Measurements from ENCODE around the gene C14orf132. TPM values are rescaled to one million over a fixed set of nuclear protein-coding genes. Genes with fewer than 3 reads are reported as not detected.
"Not testable (repeated sequence)": the region's sequence is repeated elsewhere in the genome, so short reads cannot be mapped to it uniquely, and the experiment has no call there.

The C14orf132 gene
- polyA plus RNA-seq, 1 donor (not counting 4 experiments of a cell fraction or from before 2014, with no cell fraction given), result 1.3 TPM

- no peaks in the 10 kb centered on the region for H3K9me3 ChIP-seq (ENCODE audit: control insufficient read depth, low read depth, low read length)
- peaks cover 6% of the 10 kb centered on the region for H3K27me3 ChIP-seq (ENCODE audit: control insufficient read depth, extremely low read depth, insufficient read depth, low read length)
- FAIRE-seq (no peak), DNase-seq (ENCODE audit: low read depth, low spot score) (no peak)
- no peak overlapping the region for H3K4me3 ChIP-seq (ENCODE audit: control insufficient read depth in 2 of 3, extremely low read depth in 1 of 3, insufficient read depth in 2 of 3, low read depth in 1 of 3, low read length in 3 of 3)
- no peak overlapping the region for H3K4me2 ChIP-seq (ENCODE audit: control insufficient read depth, extremely low read depth, insufficient read depth, low read depth, low read length)
- H3K36me3 ChIP-seq (ENCODE audit: control insufficient read depth in 2 of 2, extremely low read depth in 1 of 2, insufficient read depth in 2 of 2, low read length in 2 of 2), result no peaks in the 10 kb centered on the region
- H3K9ac ChIP-seq (ENCODE audit: control insufficient read depth, extremely low read depth, insufficient read depth, low read length), result no peak overlapping the region
- dilution Hi-C loops (cut with MboI; ENCODE audit: extremely low pct_ligation_motif_present, low sequenced_read_pairs), result no loop called here
- no peak overlapping the region for H2AFZ ChIP-seq (ENCODE audit: control insufficient read depth, low read length)
- no peak for TF ChIP-seq EZH2 (IDR thresholded peaks at IDR 0.05; ENCODE audit: low read length)
- no peak for TF ChIP-seq CTCF (optimal IDR thresholded peaks at IDR 0.05 in 1 of 3, IDR thresholded peaks at IDR 0.05 in 1 of 3, conservative IDR thresholded peaks at IDR 0.05 in 1 of 3; ENCODE audit: extremely low read depth in 1 of 3, insufficient read depth in 2 of 3, low read length in 3 of 3)
- no peaks in the 10 kb centered on the region for H3K79me2 ChIP-seq (ENCODE audit: control insufficient read depth, insufficient read depth, low read length)
- H3K9me1 ChIP-seq (ENCODE audit: control insufficient read depth, extremely low read depth, insufficient read depth, low read length), result no peaks in the 10 kb centered on the region
- no peaks in the 10 kb centered on the region for H4K20me1 ChIP-seq (ENCODE audit: control insufficient read depth, extremely low read depth, insufficient read depth, low read length)
- no peak overlapping the region for H3K27ac ChIP-seq (ENCODE audit: control insufficient read depth, insufficient read depth, low read length)
- no peaks in the 10 kb centered on the region for H3K4me1 ChIP-seq (ENCODE audit: control insufficient read depth, extremely low read depth, insufficient read depth, low read length)
Observed at GRCh38 chr14:96072076-96072475, 32.9 kb downstream of the C14orf132 start.

- no peaks in the 10 kb centered on the region for H3K9me1 ChIP-seq (ENCODE audit: control insufficient read depth, extremely low read depth, insufficient read depth, low read length)
- no peak overlapping the region for H3K9ac ChIP-seq (ENCODE audit: control insufficient read depth, extremely low read depth, insufficient read depth, low read length)
- H3K4me1 ChIP-seq (ENCODE audit: control insufficient read depth, extremely low read depth, insufficient read depth, low read length), result no peaks in the 10 kb centered on the region
- peaks cover 6% of the 10 kb centered on the region for H3K27me3 ChIP-seq (ENCODE audit: control insufficient read depth, extremely low read depth, insufficient read depth, low read length)
- no peaks in the 10 kb centered on the region for H3K36me3 ChIP-seq (ENCODE audit: control insufficient read depth in 2 of 2, extremely low read depth in 1 of 2, insufficient read depth in 2 of 2, low read length in 2 of 2)
- no peak for DNase-seq (ENCODE audit: low read depth, low spot score)
- no peak overlapping the region for H3K27ac ChIP-seq (ENCODE audit: control insufficient read depth, insufficient read depth, low read length)
- TF ChIP-seq EZH2 (IDR thresholded peaks at IDR 0.05; ENCODE audit: low read length) (no peak), CTCF (optimal IDR thresholded peaks at IDR 0.05 in 1 of 3, IDR thresholded peaks at IDR 0.05 in 1 of 3, conservative IDR thresholded peaks at IDR 0.05 in 1 of 3; ENCODE audit: extremely low read depth in 1 of 3, insufficient read depth in 2 of 3, low read length in 3 of 3) (no peak)
- H3K4me2 ChIP-seq (ENCODE audit: control insufficient read depth, extremely low read depth, insufficient read depth, low read depth, low read length), result no peak overlapping the region
- FAIRE-seq, result no peak
- dilution Hi-C loops (cut with MboI; ENCODE audit: extremely low pct_ligation_motif_present, low sequenced_read_pairs), result no loop called here
- no peaks in the 10 kb centered on the region for H3K9me3 ChIP-seq (ENCODE audit: control insufficient read depth, low read depth, low read length)
- no peak overlapping the region for H3K4me3 ChIP-seq (ENCODE audit: control insufficient read depth in 2 of 3, extremely low read depth in 1 of 3, insufficient read depth in 2 of 3, low read depth in 1 of 3, low read length in 3 of 3)
- H3K79me2 ChIP-seq (ENCODE audit: control insufficient read depth, insufficient read depth, low read length), result no peaks in the 10 kb centered on the region
- H4K20me1 ChIP-seq (ENCODE audit: control insufficient read depth, extremely low read depth, insufficient read depth, low read length), result no peaks in the 10 kb centered on the region
- no peak overlapping the region for H2AFZ ChIP-seq (ENCODE audit: control insufficient read depth, low read length)
Observed at GRCh38 chr14:96072746-96073145, 33.6 kb downstream of the C14orf132 start.

GRCh38 chr14:96073260-96074039, 34.3 kb downstream of the C14orf132 start:
- H3K27me3 ChIP-seq (ENCODE audit: control insufficient read depth, extremely low read depth, insufficient read depth, low read length); H2AFZ ChIP-seq (ENCODE audit: control insufficient read depth, low read length); FAIRE-seq; H3K4me2 ChIP-seq (ENCODE audit: control insufficient read depth, extremely low read depth, insufficient read depth, low read depth, low read length); dilution Hi-C loops (cut with MboI; ENCODE audit: extremely low pct_ligation_motif_present, low sequenced_read_pairs); DNase-seq (ENCODE audit: low read depth, low spot score); H3K9ac ChIP-seq (ENCODE audit: control insufficient read depth, extremely low read depth, insufficient read depth, low read length); H3K79me2 ChIP-seq (ENCODE audit: control insufficient read depth, insufficient read depth, low read length); H3K9me1 ChIP-seq (ENCODE audit: control insufficient read depth, extremely low read depth, insufficient read depth, low read length); H4K20me1 ChIP-seq (ENCODE audit: control insufficient read depth, extremely low read depth, insufficient read depth, low read length); H3K27ac ChIP-seq (ENCODE audit: control insufficient read depth, insufficient read depth, low read length); H3K4me1 ChIP-seq (ENCODE audit: control insufficient read depth, extremely low read depth, insufficient read depth, low read length); H3K4me3 ChIP-seq (ENCODE audit: control insufficient read depth in 2 of 3, extremely low read depth in 1 of 3, insufficient read depth in 2 of 3, low read depth in 1 of 3, low read length in 3 of 3); H3K9me3 ChIP-seq (ENCODE audit: control insufficient read depth, low read depth, low read length); H3K36me3 ChIP-seq (ENCODE audit: control insufficient read depth in 2 of 2, extremely low read depth in 1 of 2, insufficient read depth in 2 of 2, low read length in 2 of 2): not testable (repeated sequence)

Measured in keratinocyte (primary cell).